ENCODE measurements around the gene CDHR1. TPM values are rescaled to one million over a fixed set of nuclear protein-coding genes. Genes with fewer than 3 reads are reported as not detected.

Gene CDHR1
- total RNA-seq, 2 experiments from 2014 or later: 1.8 to 2.4 TPM

DNA sequence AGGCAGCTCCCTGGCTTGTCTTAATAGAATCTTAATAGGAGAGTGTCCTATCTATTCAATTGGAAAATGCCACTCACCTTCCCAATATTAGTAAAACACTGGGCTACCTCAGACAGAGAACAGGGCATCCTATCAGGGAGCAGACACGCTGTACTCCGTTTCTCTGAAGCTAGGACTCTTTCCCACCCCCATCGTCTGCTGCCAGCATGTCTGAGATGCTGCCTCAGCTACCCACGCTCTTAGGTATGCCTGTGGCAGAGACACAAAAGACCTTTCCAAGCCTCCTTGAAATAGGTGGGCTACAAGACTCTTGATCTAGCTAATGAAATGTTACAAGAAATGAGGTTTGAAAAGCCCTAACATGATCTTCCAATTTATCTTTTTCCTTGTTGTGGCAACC is 33.5 kb downstream of the CDHR1 start:
- intact Hi-C loops (cut with micrococcal nuclease): no loop called here
- ChIA-PET POLR2A (no interaction called here), CTCF (interaction anchor here (2.4 kb wide), 1 partner anchor 13 kb away, joined by 6 read pairs; no protein-coding TSS in a partner anchor)
- TF ChIP-seq, protein P1, sequence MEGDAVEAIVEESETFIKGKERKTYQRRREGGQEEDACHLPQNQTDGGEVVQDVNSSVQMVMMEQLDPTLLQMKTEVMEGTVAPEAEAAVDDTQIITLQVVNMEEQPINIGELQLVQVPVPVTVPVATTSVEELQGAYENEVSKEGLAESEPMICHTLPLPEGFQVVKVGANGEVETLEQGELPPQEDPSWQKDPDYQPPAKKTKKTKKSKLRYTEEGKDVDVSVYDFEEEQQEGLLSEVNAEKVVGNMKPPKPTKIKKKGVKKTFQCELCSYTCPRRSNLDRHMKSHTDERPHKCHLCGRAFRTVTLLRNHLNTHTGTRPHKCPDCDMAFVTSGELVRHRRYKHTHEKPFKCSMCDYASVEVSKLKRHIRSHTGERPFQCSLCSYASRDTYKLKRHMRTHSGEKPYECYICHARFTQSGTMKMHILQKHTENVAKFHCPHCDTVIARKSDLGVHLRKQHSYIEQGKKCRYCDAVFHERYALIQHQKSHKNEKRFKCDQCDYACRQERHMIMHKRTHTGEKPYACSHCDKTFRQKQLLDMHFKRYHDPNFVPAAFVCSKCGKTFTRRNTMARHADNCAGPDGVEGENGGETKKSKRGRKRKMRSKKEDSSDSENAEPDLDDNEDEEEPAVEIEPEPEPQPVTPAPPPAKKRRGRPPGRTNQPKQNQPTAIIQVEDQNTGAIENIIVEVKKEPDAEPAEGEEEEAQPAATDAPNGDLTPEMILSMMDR (IDR thresholded peaks at IDR 0.05): no peak
- Mint-ChIP-seq H3K9me3 (no peaks in the 10 kb centered on the region), H3K36me3 (ENCODE audit: low read depth) (no peaks in the 10 kb centered on the region), H3K27me3 (peaks cover 24% of the 10 kb centered on the region), H3K27ac (no peak overlapping the region), H3K4me3 (no peak overlapping the region), H3K4me1 (ENCODE audit: low read depth) (no peaks in the 10 kb centered on the region)
- ATAC-seq: no peak
- DNase-seq: no peak

DNA sequence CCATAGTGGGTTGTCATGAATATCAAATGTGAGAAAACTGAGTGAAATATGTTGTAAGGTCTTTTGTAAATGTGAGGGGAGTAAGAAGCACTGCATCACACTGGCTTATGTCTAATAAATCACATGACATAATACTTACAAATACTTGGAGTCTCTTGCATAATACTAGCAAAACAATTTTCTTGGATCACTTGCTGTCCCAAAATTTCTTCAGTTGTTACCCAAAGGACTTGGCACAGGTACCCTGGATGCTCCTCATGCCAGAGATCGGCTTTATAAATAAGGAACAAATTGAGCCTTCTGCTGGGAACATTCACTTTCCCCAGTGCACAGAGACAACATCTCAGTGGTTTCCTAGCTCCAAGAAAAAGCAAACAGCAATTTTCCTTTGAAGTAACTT is 36.0 kb downstream of the CDHR1 start:
- Mint-ChIP-seq H3K4me1 (ENCODE audit: low read depth) (no peaks in the 10 kb centered on the region), H3K4me3 (no peak overlapping the region), H3K36me3 (ENCODE audit: low read depth) (no peaks in the 10 kb centered on the region), H3K9me3 (no peaks in the 10 kb centered on the region), H3K27ac (no peak overlapping the region), H3K27me3 (peaks cover 27% of the 10 kb centered on the region)
- POLR2A ChIA-PET: no interaction called here
- no peak for DNase-seq
- TF ChIP-seq, protein P1 (IDR thresholded peaks at IDR 0.05): no peak
- CTCF ChIA-PET: no interaction called here
- intact Hi-C loops (cut with micrococcal nuclease): no loop called here
- ATAC-seq: no peak

DNA sequence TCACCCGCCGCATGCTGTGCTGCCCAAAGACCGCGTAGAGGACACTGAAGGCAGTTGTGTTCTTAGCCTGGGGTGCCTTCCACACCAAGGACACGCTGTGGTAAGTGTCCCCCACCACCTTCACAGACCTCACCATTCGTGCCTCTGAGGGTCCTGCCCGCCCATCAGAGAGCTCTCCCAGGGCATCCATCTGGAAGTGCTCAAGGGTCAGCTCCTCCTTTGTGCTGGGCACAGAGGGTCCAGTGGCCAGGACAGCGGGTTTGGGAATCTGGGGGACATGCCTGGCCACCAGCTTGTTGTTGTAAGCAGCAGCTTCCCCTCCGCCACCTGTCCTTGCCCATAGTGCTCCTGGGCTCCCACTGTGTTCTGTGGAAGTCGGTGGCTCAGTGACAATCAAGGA is 38.0 kb downstream of the CDHR1 start:
- intact Hi-C loops (cut with micrococcal nuclease): no loop called here
- no peak for DNase-seq
- ChIA-PET CTCF (no interaction called here), POLR2A (no interaction called here)
- Mint-ChIP-seq H3K27me3 (peaks cover 32% of the 10 kb centered on the region), H3K27ac (no peak overlapping the region), H3K4me1 (ENCODE audit: low read depth) (no peaks in the 10 kb centered on the region), H3K36me3 (ENCODE audit: low read depth) (no peaks in the 10 kb centered on the region), H3K9me3 (no peaks in the 10 kb centered on the region), H3K4me3 (no peak overlapping the region)
- TF ChIP-seq, protein P1 (IDR thresholded peaks at IDR 0.05): no peak
- ATAC-seq: no peak

DNA sequence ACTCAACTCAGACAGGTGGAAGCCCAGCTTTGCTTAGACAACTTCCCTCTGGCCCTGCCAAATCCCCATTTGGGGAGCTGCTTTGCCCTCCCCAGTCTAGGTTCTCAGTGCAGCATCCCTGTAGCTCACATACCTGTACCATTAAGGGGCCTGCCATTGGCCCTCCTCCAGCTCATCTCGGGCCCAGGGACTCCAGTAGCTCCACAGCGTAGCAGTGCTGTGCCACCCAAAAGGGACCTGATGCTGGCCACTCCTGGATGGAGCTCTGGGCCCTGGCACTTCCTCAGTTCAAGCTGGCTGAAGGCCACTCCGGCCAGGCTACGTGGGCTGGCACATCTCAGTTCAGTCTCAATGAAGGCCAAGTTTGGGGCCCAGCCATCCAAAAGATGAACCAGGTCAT is 39.6 kb downstream of the CDHR1 start:
- Mint-ChIP-seq H3K4me1 (ENCODE audit: low read depth) (no peaks in the 10 kb centered on the region), H3K9me3 (no peaks in the 10 kb centered on the region), H3K27me3 (peaks cover 30% of the 10 kb centered on the region), H3K36me3 (ENCODE audit: low read depth) (no peaks in the 10 kb centered on the region), H3K27ac (no peak overlapping the region), H3K4me3 (no peak overlapping the region)
- intact Hi-C loops (cut with micrococcal nuclease): no loop called here
- ATAC-seq: no peak
- TF ChIP-seq, protein P1 (IDR thresholded peaks at IDR 0.05): no peak
- DNase-seq: no peak
- CTCF ChIA-PET: no interaction called here
- POLR2A ChIA-PET: interaction anchor here (0.8 kb wide), 1 partner anchor 306 kb away, joined by 3 read pairs; no protein-coding TSS in a partner anchor

DNA sequence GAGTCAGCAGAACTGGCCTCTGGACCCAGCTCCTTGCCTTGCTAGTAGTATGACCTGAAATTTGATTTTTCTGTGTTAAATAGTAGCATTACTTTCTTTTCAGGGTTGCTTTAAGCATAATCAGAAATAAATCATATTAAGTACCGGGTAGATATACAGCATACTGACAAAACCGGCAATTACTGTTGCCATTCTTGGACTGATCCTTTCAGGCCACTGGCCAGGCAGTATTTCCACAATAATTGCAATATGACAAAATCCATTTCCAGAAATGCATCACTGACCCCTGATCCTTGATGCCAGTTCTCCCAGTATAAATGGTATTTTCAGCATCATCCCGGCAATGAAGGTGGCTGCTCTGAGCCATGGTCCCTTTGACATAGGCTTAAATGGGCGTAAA is 40.1 kb downstream of the CDHR1 start:
- Mint-ChIP-seq H3K4me3 (no peak overlapping the region), H3K27ac (no peak overlapping the region), H3K36me3 (ENCODE audit: low read depth) (no peaks in the 10 kb centered on the region), H3K9me3 (no peaks in the 10 kb centered on the region), H3K4me1 (ENCODE audit: low read depth) (no peaks in the 10 kb centered on the region), H3K27me3 (peaks cover 26% of the 10 kb centered on the region)
- ATAC-seq: no peak
- TF ChIP-seq, protein P1 (IDR thresholded peaks at IDR 0.05): no peak
- CTCF ChIA-PET: no interaction called here
- intact Hi-C loops (cut with micrococcal nuclease): no loop called here
- POLR2A ChIA-PET: no interaction called here
- DNase-seq: no peak

Data from activated CD8-positive, alpha-beta T cell treated with anti-CD3 and anti-CD28 coated beads for 36 hours (primary cell).